Right lobe of liver (tissue), 4 donors: Measurements from ENCODE around the gene SPI1.

Source experiments
- POLR2A ChIP-seq: fragments of 450-650 bp; IDR thresholded peaks from one replicate; pipeline ENCODE4 v1.6.1; 2017; ENCODE audit warnings: antibody characterized with exemption, mild to moderate bottlenecking
- TF ChIP-seq, protein P1 (sequence below), 4 donors: fragments of 200-600 bp in 3 of 4; fragments of 450-650 bp in 1 of 4; IDR thresholded peaks; one replicate each; pipeline versions ENCODE4 v1.5.1 to v1.8.0; 2016 to 2022; ENCODE audit warnings: antibody characterized with exemption in 4 of 4, mild to moderate bottlenecking in 2 of 4
- donor health status: DM: no; HTN: no; CAD: no.
- donor health status: DM: no; HTN: no; CAD: no.
- donor health status: DM: no; HTN: yes; CAD: no.

DNA sequence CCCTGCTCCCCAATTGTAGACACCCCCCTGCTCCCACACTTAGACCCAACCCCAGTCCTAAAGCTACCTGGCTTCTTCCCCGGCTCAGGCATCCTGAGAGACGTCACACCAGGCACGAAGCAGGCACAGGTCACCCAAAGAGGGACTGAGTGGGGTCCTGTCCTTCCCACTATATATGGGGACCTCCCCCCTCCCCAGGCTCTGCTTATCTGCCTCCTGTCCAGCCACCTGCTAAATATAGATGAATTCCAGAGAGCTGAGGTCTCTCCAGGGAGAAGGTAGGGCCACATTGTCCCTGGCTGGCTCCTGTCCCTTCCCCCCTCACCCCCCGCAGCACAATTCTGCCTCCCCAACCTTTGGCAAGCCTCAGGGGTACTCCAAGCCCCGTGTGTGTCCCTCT is 25.8 kb downstream of the SPI1 start, which contains the start of gene MYBPC3:
- TF ChIP-seq, protein P1, sequence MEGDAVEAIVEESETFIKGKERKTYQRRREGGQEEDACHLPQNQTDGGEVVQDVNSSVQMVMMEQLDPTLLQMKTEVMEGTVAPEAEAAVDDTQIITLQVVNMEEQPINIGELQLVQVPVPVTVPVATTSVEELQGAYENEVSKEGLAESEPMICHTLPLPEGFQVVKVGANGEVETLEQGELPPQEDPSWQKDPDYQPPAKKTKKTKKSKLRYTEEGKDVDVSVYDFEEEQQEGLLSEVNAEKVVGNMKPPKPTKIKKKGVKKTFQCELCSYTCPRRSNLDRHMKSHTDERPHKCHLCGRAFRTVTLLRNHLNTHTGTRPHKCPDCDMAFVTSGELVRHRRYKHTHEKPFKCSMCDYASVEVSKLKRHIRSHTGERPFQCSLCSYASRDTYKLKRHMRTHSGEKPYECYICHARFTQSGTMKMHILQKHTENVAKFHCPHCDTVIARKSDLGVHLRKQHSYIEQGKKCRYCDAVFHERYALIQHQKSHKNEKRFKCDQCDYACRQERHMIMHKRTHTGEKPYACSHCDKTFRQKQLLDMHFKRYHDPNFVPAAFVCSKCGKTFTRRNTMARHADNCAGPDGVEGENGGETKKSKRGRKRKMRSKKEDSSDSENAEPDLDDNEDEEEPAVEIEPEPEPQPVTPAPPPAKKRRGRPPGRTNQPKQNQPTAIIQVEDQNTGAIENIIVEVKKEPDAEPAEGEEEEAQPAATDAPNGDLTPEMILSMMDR (IDR thresholded peaks at IDR 0.05) = no peak
- TF ChIP-seq POLR2A = no peak
